Kidney (tissue), 14 donors: ENCODE results near the gene IL1RAPL1. TPM values are rescaled to one million over a fixed set of nuclear protein-coding genes. Genes with fewer than 3 reads are reported as not detected.

Source experiments
- DNase-seq, 5 donors: peaks; one replicate each; pipeline ENCODE4 v3.0.0-alpha.2; 2013 to 2020
- FAIRE-seq: peaks from 2 replicates; lab custom pipeline; 2012; peaks lifted over from hg19 to GRCh38; lab: Jason Lieb, UNC
- H3K27ac ChIP-seq, 2 donors: one replicate each; pipeline ENCODE4 v1.7.0; 2013; ENCODE audit warnings: low read depth in 2 of 2, low read length in 2 of 2, inconsistent platforms in 1 of 2
- H3K27me3 ChIP-seq: one replicate; pipeline ENCODE4 v1.7.1; 2013; ENCODE audit warnings: low read length, inconsistent platforms; ENCODE audit not compliant: control insufficient read depth, insufficient read depth
- H3K36me3 ChIP-seq, 3 donors: one replicate each; pipeline versions ENCODE4 v1.7.0 to v1.7.1; 2013; ENCODE audit warnings: low read length in 3 of 3, control low read depth in 1 of 3, inconsistent platforms in 1 of 3; ENCODE audit not compliant: insufficient read depth in 3 of 3, control insufficient read depth in 2 of 3
- H3K4me1 ChIP-seq, 3 donors: one replicate each; pipeline versions ENCODE4 v1.7.0 to v1.7.1; 2013; ENCODE audit warnings: low read length in 3 of 3, inconsistent platforms in 1 of 3, low read depth in 1 of 3; ENCODE audit not compliant: control insufficient read depth in 2 of 3, insufficient read depth in 2 of 3
- H3K4me3 ChIP-seq, 3 donors: one replicate each; pipeline versions ENCODE4 v1.7.0 to v1.8.1; 2013; ENCODE audit warnings: low read length in 3 of 3, control low read depth in 1 of 3, inconsistent platforms in 1 of 3
- H3K9ac ChIP-seq, 3 donors: one replicate each; pipeline versions ENCODE4 v1.7.0 to v1.7.1; 2013; ENCODE audit warnings: low read length in 3 of 3, control low read depth in 1 of 3, inconsistent platforms in 1 of 3
- H3K9me3 ChIP-seq, 3 donors: one replicate each; pipeline versions ENCODE4 v1.7.0 to v1.7.1; 2013; ENCODE audit warnings: low read length in 3 of 3, control low read depth in 1 of 3, inconsistent platforms in 1 of 3; ENCODE audit not compliant: control insufficient read depth in 2 of 3, insufficient read depth in 1 of 3
- intact Hi-C: fragments of 100-400 bp; cut with DNase I; formaldehyde crosslinking; loops from one replicate; pipeline ENCODE4 v1.11.1; 2022
- polyA plus RNA-seq: library from polyadenylated mRNA; stranded (reverse); fragments of 350-450 nt; fragmentation: Illumina TruSeq; extraction: RNeasy Lipid Tissue Mini Kit (QIAGEN cat#74804); gene quantifications from one replicate; pipeline ENCODE4 v1.2.3, GENCODE V29; 2014; ENCODE audit warnings: low read depth, low replicate concordance; ENCODE audit not compliant: insufficient read depth
- total RNA-seq: library from RNA; stranded (reverse); fragmentation: NEBNext Ultra II Directional; extraction: Animal tissue kit (Norgen Biotek cat#: 25700); gene quantifications from one replicate; pipeline ENCODE4 v1.2.1, GENCODE V29; 2021
- TF ChIP-seq, protein P1 (sequence below): IDR thresholded peaks from 3 replicates; pipeline ENCODE4 v1.5.1; 2012; ENCODE audit warnings: mild to moderate bottlenecking, moderate library complexity, borderline replicate concordance; ENCODE audit not compliant: insufficient read depth; ENCODE audit errors: extremely low read depth
- donor health status: control.
- donor health status: control.
- donor health status: control.
- donor health status: control.
- donor health status: control.
- donor health status: DM: yes; HTN: yes; CAD: no.
- donor health status: Normal renal cell carcinoma (clear cell type).

Gene IL1RAPL1
- total and polyA plus RNA-seq, 2 donors from 2014 or later = 0.19 TPM; not detected in 1

DNA sequence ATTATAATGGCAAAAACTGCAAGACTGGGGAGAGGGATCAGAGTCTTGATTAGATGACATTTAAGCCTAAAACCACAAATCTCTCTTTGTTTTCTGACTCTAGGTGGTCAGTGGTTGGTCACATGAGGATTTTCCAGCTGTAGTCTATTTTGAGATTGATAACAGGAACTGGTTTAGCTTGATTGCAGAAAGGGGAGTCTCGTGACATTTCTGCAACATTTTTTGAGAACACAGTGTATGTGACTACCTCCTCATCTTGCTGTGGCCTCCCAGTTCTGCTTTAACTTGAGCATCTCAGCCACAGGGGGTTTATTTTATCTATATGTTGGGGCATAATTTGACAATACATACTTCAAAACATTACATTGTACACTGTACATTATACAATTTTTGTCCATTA, 901.7 kb downstream of the IL1RAPL1 start:
- Histone ChIP-seq H3K4me1 (no peaks in the 10 kb centered on the region), H3K27ac (no peak overlapping the region), H3K27me3 (no peaks in the 10 kb centered on the region), H3K4me3 (no peak overlapping the region), H3K36me3 (no peaks in the 10 kb centered on the region), H3K9ac (no peak overlapping the region), H3K9me3 (no peaks in the 10 kb centered on the region)
- DNase-seq = no peak
- intact Hi-C loops = no loop called here
- no peak for FAIRE-seq
- TF ChIP-seq, protein P1, sequence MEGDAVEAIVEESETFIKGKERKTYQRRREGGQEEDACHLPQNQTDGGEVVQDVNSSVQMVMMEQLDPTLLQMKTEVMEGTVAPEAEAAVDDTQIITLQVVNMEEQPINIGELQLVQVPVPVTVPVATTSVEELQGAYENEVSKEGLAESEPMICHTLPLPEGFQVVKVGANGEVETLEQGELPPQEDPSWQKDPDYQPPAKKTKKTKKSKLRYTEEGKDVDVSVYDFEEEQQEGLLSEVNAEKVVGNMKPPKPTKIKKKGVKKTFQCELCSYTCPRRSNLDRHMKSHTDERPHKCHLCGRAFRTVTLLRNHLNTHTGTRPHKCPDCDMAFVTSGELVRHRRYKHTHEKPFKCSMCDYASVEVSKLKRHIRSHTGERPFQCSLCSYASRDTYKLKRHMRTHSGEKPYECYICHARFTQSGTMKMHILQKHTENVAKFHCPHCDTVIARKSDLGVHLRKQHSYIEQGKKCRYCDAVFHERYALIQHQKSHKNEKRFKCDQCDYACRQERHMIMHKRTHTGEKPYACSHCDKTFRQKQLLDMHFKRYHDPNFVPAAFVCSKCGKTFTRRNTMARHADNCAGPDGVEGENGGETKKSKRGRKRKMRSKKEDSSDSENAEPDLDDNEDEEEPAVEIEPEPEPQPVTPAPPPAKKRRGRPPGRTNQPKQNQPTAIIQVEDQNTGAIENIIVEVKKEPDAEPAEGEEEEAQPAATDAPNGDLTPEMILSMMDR = no peak

DNA sequence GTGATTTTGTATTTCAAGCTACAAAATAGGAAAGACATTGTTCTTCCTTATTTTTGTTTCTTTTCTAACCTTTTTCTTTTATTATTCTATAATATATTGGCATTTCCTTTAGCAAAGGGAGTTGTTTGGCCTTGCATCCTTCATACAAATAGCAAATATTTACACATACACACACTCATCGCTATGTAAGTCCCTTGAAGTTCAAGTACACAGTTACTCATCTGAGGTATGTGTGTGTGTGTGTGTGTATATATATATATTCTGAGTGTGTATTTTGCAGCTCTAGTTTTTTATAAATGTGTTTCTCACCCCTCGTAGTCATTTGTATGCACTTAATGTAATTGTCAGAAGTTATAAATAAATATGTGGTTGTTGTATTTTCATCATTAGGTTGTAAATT, 903.4 kb downstream of the IL1RAPL1 start:
- Histone ChIP-seq H3K9me3 (no peaks in the 10 kb centered on the region), H3K27ac (no peak overlapping the region), H3K4me1 (no peaks in the 10 kb centered on the region), H3K9ac (no peak overlapping the region), H3K27me3 (no peaks in the 10 kb centered on the region), H3K4me3 (no peak overlapping the region), H3K36me3 (no peaks in the 10 kb centered on the region)
- intact Hi-C loops = no loop called here
- TF ChIP-seq, protein P1 = no peak
- no peak for DNase-seq
- FAIRE-seq = no peak

DNA sequence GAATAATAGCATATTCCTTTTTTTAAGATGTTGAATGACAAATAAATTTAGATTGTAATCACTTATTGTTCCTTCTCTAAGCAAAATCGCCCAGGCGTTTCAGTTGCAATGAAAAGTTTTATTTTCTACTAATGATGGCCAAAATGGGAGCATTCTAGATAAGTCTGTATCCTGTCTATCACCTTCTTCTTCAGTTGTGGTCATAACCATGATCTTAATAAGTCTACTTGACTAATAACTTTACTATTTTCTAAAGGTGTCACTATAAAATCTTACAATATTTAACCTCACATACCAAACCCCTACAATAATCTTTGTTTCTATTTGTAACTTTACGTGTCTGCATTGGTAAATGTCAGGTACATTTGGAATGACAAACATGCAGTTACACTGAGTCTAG, 904.4 kb downstream of the IL1RAPL1 start:
- H3K27ac ChIP-seq = no peak overlapping the region
- H3K9ac ChIP-seq = no peak overlapping the region
- no peaks in the 10 kb centered on the region for H3K27me3 ChIP-seq
- H3K4me3 ChIP-seq = no peak overlapping the region
- intact Hi-C loops = no loop called here
- DNase-seq (no peak), FAIRE-seq (no peak)
- H3K9me3 ChIP-seq = no peaks in the 10 kb centered on the region
- TF ChIP-seq, protein P1 = no peak
- no peaks in the 10 kb centered on the region for H3K36me3 ChIP-seq
- H3K4me1 ChIP-seq = no peaks in the 10 kb centered on the region

DNA sequence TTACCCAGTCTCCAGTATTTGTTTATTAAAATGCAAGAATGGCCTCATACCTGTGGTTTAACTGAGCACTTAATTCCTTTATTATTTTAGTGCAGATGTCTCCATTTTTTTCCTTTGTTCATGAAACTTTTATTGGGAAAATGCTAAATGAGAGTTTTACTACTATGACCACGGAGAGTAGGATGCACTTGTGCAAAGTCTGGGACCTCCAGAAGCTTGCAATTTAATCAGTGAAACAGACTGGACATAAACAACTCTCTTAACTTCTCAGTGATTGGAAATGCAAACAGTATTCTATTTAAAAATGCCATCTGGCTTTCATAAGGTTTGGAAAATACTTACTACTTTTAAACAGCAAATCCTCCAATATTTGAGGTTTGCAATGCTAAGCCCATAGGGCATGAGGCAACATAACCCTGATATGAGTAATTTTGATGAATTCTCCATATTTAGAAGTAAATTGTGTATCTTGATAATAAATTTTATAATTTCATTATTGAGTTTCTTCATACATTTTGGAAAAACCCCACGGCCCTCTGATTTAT, 909.5 kb downstream of the IL1RAPL1 start:
- Histone ChIP-seq H3K9me3 (no peaks in the 10 kb centered on the region), H3K27me3 (no peaks in the 10 kb centered on the region), H3K4me1 (no peaks in the 10 kb centered on the region), H3K27ac (no peak overlapping the region), H3K9ac (no peak overlapping the region), H3K4me3 (no peak overlapping the region), H3K36me3 (no peaks in the 10 kb centered on the region)
- DNase-seq (no peak), FAIRE-seq (no peak)
- TF ChIP-seq, protein P1 = no peak
- intact Hi-C loops = no loop called here
